ENCODE measurements around the gene BLMH. TPM values are rescaled to one million over a fixed set of nuclear protein-coding genes. Genes with fewer than 3 reads are reported as not detected.

The BLMH gene
- polyA plus RNA-seq, 1 of the 3 experiments (the other 2 are of a cell fraction): 19.4 TPM

DNA sequence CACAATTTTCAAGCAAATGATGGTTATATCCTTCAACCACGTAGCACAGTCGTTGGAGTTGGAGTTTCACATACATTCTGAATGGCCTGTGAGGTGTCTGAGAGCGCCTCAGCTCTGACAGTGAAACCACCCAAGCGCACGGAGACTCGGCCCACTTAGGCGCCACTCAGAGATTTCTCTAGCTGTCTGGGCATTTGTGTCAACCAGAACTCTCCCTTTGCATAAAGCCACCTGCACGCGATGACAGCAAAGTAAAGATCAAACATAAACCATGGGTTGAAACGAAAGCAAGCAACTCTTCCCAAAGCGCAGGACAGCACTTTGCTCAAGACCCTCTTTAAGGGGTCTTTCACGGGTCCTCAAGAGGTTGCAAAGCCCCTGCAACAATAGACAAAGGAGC, 56.8 kb downstream of the BLMH start (continued):
- TF ChIP-seq PBX3 (IDR thresholded peaks at IDR 0.05) (no peak), JUND (IDR thresholded peaks at IDR 0.05) (no peak)

GRCh38 chr17:30234296-30234695, 57.4 kb downstream of the BLMH start:
- H2AFZ ChIP-seq (ENCODE audit: low read depth): no peak overlapping the region
- no peak overlapping the region for H3K27ac ChIP-seq (ENCODE audit: low read depth in 2 of 2, low read length in 1 of 2)
- no peak overlapping the region for H3K4me3 ChIP-seq (ENCODE audit: low read depth in 2 of 2, low read length in 1 of 2)
- H3F3A ChIP-seq (replicated peaks; ENCODE audit: insufficient read depth): no peaks in the 10 kb centered on the region
- no peak overlapping the region for H3K9ac ChIP-seq
- CTCF ChIA-PET: interaction anchor here (0.7 to 6.0 kb wide), 5 partner anchors 10 to 141 kb away, joined by 3 to 65 read pairs (median 6); no protein-coding TSS in a partner anchor
- H3K4me1 ChIP-seq (ENCODE audit: control insufficient read depth in 1 of 2, insufficient read depth in 2 of 2, low read depth in 1 of 2, low read length in 1 of 2): peaks cover 0 to 8% of the 10 kb centered on the region in 2 experiments; a peak in 1 of 4 replicates
- peaks cover 29% of the 10 kb centered on the region for H3K27me3 ChIP-seq (ENCODE audit: insufficient read depth)
- WGBS (ENCODE audit: low lambda C conversion rate): 76% methylated on average over 6 of the region's 6 CpGs
- TF ChIP-seq CHD2 (IDR thresholded peaks at IDR 0.05; ENCODE audit: low read length, partially characterized antibody): no peak
- no peak for TF ChIP-seq YY1 (IDR thresholded peaks at IDR 0.05; ENCODE audit: low read depth)
- TF ChIP-seq ZBTB33 (IDR thresholded peaks at IDR 0.05; ENCODE audit: borderline replicate concordance, low read depth): no peak
- TF ChIP-seq FOXM1 (IDR thresholded peaks at IDR 0.05; ENCODE audit: low read depth): no peak
- TF ChIP-seq USF2 (IDR thresholded peaks at IDR 0.05; ENCODE audit: borderline replicate concordance, low read depth, low read length): no peak
- TF ChIP-seq, protein P1, sequence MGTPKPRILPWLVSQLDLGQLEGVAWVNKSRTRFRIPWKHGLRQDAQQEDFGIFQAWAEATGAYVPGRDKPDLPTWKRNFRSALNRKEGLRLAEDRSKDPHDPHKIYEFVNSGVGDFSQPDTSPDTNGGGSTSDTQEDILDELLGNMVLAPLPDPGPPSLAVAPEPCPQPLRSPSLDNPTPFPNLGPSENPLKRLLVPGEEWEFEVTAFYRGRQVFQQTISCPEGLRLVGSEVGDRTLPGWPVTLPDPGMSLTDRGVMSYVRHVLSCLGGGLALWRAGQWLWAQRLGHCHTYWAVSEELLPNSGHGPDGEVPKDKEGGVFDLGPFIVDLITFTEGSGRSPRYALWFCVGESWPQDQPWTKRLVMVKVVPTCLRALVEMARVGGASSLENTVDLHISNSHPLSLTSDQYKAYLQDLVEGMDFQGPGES (IDR thresholded peaks at IDR 0.05; ENCODE audit: low read depth, low read length): no peak
- no peak for TF ChIP-seq GATA2 (CRISPR knock-in tag; IDR thresholded peaks at IDR 0.05)
- TF ChIP-seq RAD21 (IDR thresholded peaks at IDR 0.05; ENCODE audit: low read length): no peak
- TF ChIP-seq RXRA (IDR thresholded peaks at IDR 0.05; ENCODE audit: borderline replicate concordance, low read depth): no peak
- TF ChIP-seq, protein P2, sequence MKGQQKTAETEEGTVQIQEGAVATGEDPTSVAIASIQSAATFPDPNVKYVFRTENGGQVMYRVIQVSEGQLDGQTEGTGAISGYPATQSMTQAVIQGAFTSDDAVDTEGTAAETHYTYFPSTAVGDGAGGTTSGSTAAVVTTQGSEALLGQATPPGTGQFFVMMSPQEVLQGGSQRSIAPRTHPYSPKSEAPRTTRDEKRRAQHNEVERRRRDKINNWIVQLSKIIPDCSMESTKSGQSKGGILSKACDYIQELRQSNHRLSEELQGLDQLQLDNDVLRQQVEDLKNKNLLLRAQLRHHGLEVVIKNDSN (IDR thresholded peaks at IDR 0.05; ENCODE audit: borderline replicate concordance, low read depth): no peak
- TF ChIP-seq EP300 (IDR thresholded peaks at IDR 0.05; ENCODE audit: borderline replicate concordance in 1 of 2, low read depth in 1 of 2, low read length in 1 of 2): no peak
- TF ChIP-seq, protein P3, sequence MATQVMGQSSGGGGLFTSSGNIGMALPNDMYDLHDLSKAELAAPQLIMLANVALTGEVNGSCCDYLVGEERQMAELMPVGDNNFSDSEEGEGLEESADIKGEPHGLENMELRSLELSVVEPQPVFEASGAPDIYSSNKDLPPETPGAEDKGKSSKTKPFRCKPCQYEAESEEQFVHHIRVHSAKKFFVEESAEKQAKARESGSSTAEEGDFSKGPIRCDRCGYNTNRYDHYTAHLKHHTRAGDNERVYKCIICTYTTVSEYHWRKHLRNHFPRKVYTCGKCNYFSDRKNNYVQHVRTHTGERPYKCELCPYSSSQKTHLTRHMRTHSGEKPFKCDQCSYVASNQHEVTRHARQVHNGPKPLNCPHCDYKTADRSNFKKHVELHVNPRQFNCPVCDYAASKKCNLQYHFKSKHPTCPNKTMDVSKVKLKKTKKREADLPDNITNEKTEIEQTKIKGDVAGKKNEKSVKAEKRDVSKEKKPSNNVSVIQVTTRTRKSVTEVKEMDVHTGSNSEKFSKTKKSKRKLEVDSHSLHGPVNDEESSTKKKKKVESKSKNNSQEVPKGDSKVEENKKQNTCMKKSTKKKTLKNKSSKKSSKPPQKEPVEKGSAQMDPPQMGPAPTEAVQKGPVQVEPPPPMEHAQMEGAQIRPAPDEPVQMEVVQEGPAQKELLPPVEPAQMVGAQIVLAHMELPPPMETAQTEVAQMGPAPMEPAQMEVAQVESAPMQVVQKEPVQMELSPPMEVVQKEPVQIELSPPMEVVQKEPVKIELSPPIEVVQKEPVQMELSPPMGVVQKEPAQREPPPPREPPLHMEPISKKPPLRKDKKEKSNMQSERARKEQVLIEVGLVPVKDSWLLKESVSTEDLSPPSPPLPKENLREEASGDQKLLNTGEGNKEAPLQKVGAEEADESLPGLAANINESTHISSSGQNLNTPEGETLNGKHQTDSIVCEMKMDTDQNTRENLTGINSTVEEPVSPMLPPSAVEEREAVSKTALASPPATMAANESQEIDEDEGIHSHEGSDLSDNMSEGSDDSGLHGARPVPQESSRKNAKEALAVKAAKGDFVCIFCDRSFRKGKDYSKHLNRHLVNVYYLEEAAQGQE (IDR thresholded peaks at IDR 0.05; ENCODE audit: low read depth, low read length): no peak
- no peak for TF ChIP-seq MEF2A (IDR thresholded peaks at IDR 0.05; ENCODE audit: borderline replicate concordance, low read depth)
- no peak for TF ChIP-seq ELF1 (IDR thresholded peaks at IDR 0.05)
- POLR2A ChIA-PET: no interaction called here
- H3K79me2 ChIP-seq (ENCODE audit: insufficient read depth): no peaks in the 10 kb centered on the region
- no peaks in the 10 kb centered on the region for H3K9me3 ChIP-seq
- no peaks in the 10 kb centered on the region for H3K9me2 ChIP-seq
- H3K36me3 ChIP-seq (replicated peaks in 1 of 2; ENCODE audit: control insufficient read depth in 1 of 2, insufficient read depth in 2 of 2, low read length in 1 of 2): no peaks in the 10 kb centered on the region
- no peaks in the 10 kb centered on the region for H4K20me1 ChIP-seq (ENCODE audit: insufficient read depth)
- DNase-seq: no peak
- H3K4me2 ChIP-seq: no peak overlapping the region
